Natural killer cell (primary cell): ENCODE data around the gene AIMP2. TPM values are rescaled to one million over a fixed set of nuclear protein-coding genes. Genes with fewer than 3 reads are reported as not detected.

Experiments
- ATAC-seq, 3 donors: fragments of 150-1000 bp in 2 of 3; fragments of 200-7000 bp in 1 of 3; cut with Tn5 transposase; 1 replicate in 1 of 3; 2 replicates in 2 of 3; pipeline ENCODE4 v1.10.0; 2021; ENCODE audit warnings: mild to moderate bottlenecking in 2 of 3, moderate library complexity in 2 of 3
- DNase-seq, 2 donors: peaks; one replicate each; pipeline versions ENCODE4 v3.0.0 to v3.0.0-alpha.2; 2013 to 2021; ENCODE audit warnings: mixed read lengths in 1 of 2
- H3K27ac ChIP-seq: one replicate; pipeline ENCODE4 v1.5.1; 2013; ENCODE audit warnings: mild to moderate bottlenecking, low read length
- H3K27me3 ChIP-seq: one replicate; pipeline ENCODE4 v1.6.1; 2013; ENCODE audit warnings: low read length; ENCODE audit not compliant: control insufficient read depth, insufficient read depth
- H3K36me3 ChIP-seq: one replicate; pipeline ENCODE4 v1.6.1; 2013; ENCODE audit warnings: low read length; ENCODE audit not compliant: control insufficient read depth, insufficient read depth
- H3K4me1 ChIP-seq: one replicate; pipeline ENCODE4 v1.6.1; 2013; ENCODE audit warnings: low read length; ENCODE audit not compliant: control insufficient read depth, insufficient read depth
- H3K4me3 ChIP-seq: one replicate; pipeline ENCODE4 v1.5.1; 2013; ENCODE audit warnings: low read length
- H3K9me3 ChIP-seq: one replicate; pipeline ENCODE4 v1.6.1; 2013; ENCODE audit warnings: low read length; ENCODE audit not compliant: control insufficient read depth, insufficient read depth
- H3K27ac Mint-ChIP-seq, 2 donors: one replicate each; pipeline ENCODE4 v1.8.0; 2022; ENCODE audit warnings: mild to moderate bottlenecking in 2 of 2, mixed read lengths in 2 of 2, moderate library complexity in 1 of 2
- H3K27me3 Mint-ChIP-seq, 2 donors: one replicate each; pipeline ENCODE4 v1.8.0; 2022; ENCODE audit warnings: low read depth in 2 of 2, mixed read lengths in 2 of 2
- H3K36me3 Mint-ChIP-seq: one replicate; pipeline ENCODE4 v1.8.0; 2022; ENCODE audit warnings: mixed read lengths
- H3K4me1 Mint-ChIP-seq, 2 donors: one replicate each; pipeline ENCODE4 v1.8.0; 2022; ENCODE audit warnings: mixed read lengths in 2 of 2
- H3K4me3 Mint-ChIP-seq: one replicate; pipeline ENCODE4 v1.8.0; 2022; ENCODE audit warnings: mild to moderate bottlenecking, moderate library complexity, mixed read lengths
- H3K9me3 Mint-ChIP-seq, 2 donors: one replicate each; pipeline ENCODE4 v1.8.0; 2022; ENCODE audit warnings: mixed read lengths in 2 of 2
- CTCF ChIP-seq: fragments of 200-600 bp; IDR thresholded peaks from one replicate; pipeline ENCODE4 v1.8.0; 2022; ENCODE audit warnings: antibody characterized with exemption
- WGBS: methylation state at CpG from one replicate; pipeline ENCODE4 v1.1.7; 2013; ENCODE audit warnings: missing lambda C conversion rate; ENCODE audit not compliant: insufficient coverage; 5-methylcytosine and 5-hydroxymethylcytosine counted together
- intact Hi-C: fragments of 100-400 bp; cut with micrococcal nuclease; formaldehyde crosslinking; loops from one replicate; pipeline ENCODE4 v1.14.2; 2022
- total RNA-seq, 4 donors: library from RNA; stranded (reverse); fragments of 120-200 nt in 1 of 4; gene quantifications; one replicate each; pipeline versions ENCODE4 v1.2.3 to v1.2.4, GENCODE V29; 2013 to 2022

AIMP2 gene
- total RNA-seq, 3 donors from 2014 or later (not counting 1 experiment from before 2014, with no cell fraction given): 7.2 to 11.1 (median 8.1) TPM

DNA sequence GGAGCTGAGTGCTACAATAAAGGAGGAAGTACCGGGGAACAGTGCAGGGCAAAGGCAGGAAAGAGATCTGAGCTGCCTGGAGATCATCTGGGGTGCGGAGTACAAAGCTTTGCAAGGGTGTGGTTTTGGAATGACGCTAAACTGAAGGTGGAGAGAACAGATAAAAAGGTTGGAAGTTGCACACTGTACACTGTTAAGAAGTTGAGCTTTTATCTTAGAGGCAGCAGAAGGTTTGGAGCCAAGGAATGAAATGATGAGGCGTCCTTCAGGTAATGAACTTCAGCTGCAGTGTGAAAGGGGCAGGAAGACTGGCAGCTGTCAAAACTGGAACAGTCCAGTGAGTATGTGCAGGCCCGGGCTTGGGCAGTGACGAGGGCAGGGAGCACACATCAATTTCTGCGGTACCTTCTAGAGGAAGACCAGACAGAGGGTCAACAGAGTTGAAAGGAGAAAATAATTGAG is 14.9 kb downstream of the AIMP2 start:
- peak overlapping the region; percentile 41 for H3K4me3 Mint-ChIP-seq
- intact Hi-C loops: no loop called here
- ATAC-seq: no peak
- no peaks in the 10 kb centered on the region for H3K9me3 Mint-ChIP-seq
- H3K36me3 ChIP-seq: peaks cover 57% of the 10 kb centered on the region
- no peaks in the 10 kb centered on the region for H3K9me3 ChIP-seq
- no peak overlapping the region for H3K4me3 ChIP-seq
- no peak for TF ChIP-seq CTCF
- H3K27ac ChIP-seq: no peak overlapping the region
- peaks cover 28 to 34% of the 10 kb centered on the region in 2 donors for H3K4me1 Mint-ChIP-seq
- H3K36me3 Mint-ChIP-seq: peaks cover 22% of the 10 kb centered on the region
- H3K27ac Mint-ChIP-seq: peak overlapping the region; percentile 39 to 90
- no peak for DNase-seq
- H3K27me3 Mint-ChIP-seq: no peaks in the 10 kb centered on the region
- H3K27me3 ChIP-seq: no peaks in the 10 kb centered on the region
- WGBS: 85% methylated on average over 7 of the region's 7 CpGs
- H3K4me1 ChIP-seq: peaks cover 29% of the 10 kb centered on the region

- Mint-ChIP-seq H3K36me3 (peaks cover 22% of the 10 kb centered on the region), H3K4me1 (peaks cover 32 to 38% of the 10 kb centered on the region in 2 donors), H3K4me3 (peak overlapping the region; percentile 93), H3K9me3 (no peaks in the 10 kb centered on the region), H3K27me3 (no peaks in the 10 kb centered on the region), H3K27ac (peak overlapping the region; percentile 90 to 94)
- Histone ChIP-seq H3K4me1 (peaks cover 31% of the 10 kb centered on the region), H3K9me3 (no peaks in the 10 kb centered on the region), H3K27ac (peak overlapping the region; percentile 85), H3K27me3 (no peaks in the 10 kb centered on the region), H3K36me3 (peaks cover 50% of the 10 kb centered on the region), H3K4me3 (peak overlapping the region; percentile 51)
- peak; percentile 68 to 86 for DNase-seq
- WGBS: 37% methylated on average over 22 of the region's 22 CpGs
- intact Hi-C loops: no loop called here
- ATAC-seq: peak; percentile 97 to 100 (median 100)
- peak; percentile 47 for TF ChIP-seq CTCF
Observed at GRCh38 chr7:6026011-6026819, 17.1 kb downstream of the AIMP2 start.

GRCh38 chr7:6026820-6027311 is 17.8 kb downstream of the AIMP2 start:
- Mint-ChIP-seq H3K36me3 (peaks cover 22% of the 10 kb centered on the region), H3K4me1 (peaks cover 38 to 44% of the 10 kb centered on the region in 2 donors), H3K27ac (peak overlapping the region; percentile 90 to 94), H3K4me3 (peak overlapping the region; percentile 93), H3K27me3 (no peaks in the 10 kb centered on the region), H3K9me3 (no peaks in the 10 kb centered on the region)
- Histone ChIP-seq H3K9me3 (no peaks in the 10 kb centered on the region), H3K4me3 (peak overlapping the region; percentile 51), H3K4me1 (peaks cover 37% of the 10 kb centered on the region), H3K27me3 (no peaks in the 10 kb centered on the region), H3K36me3 (peaks cover 46% of the 10 kb centered on the region), H3K27ac (peak overlapping the region; percentile 85)
- peak; percentile 23 for TF ChIP-seq CTCF
- ATAC-seq: peak in 1 of 3 donors; percentile 1
- WGBS: 52% methylated on average over 12 of the region's 12 CpGs
- intact Hi-C loops: no loop called here
- DNase-seq: peak in 1 of 2 donors; percentile 12
